ENCODE data around the gene PALM.
"Not testable (repeated sequence)": the region's sequence is repeated elsewhere in the genome, so short reads cannot be mapped to it uniquely, and the experiment has no call there.

The PALM gene

DNA sequence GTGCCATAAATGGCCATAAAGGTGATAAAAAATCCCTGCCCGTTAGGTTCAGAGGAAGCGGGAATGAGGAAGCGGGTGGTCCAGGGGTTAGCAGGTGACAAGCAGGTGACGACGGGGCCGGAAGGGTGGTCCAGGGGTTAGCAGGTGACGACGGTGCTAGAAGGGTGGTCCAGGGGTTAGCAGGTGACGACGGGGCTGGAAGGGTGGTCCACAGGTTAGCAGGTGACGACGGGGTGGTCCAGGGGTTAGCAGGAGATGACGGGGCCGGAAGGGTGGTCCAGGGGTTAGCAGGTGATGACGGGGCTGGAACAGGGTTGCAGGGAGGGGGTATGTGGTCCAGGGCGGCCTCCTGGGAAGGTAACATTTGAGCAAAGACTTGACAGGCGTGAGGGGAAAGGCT is 19.7 kb upstream of the PALM start:
- no peak for TF ChIP-seq CTCF (conservative IDR thresholded peaks at IDR 0.05; ENCODE audit: low read depth, low read length)

DNA sequence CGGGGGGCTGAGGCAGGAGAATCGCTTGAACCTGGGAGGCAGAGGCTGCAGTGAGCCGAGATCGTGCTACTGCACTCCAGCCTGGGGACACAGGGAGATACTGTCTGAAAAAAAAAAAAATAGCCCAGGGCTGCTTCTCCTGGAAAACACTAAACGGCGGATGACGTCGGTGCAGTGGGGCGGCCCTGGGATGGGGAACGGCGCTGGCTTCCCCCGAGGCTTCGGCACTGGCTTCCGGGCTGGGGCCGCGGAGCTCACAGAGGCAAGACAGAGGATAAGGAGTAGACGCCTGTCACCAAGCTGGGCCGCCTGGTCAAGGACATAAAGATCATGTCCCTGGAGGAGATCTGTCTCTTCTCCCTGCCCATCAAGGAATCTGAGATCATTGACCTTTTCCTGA is 18.5 kb upstream of the PALM start:
- no peak for DNase-seq (ENCODE audit: low read depth)
- no peak for TF ChIP-seq CTCF (conservative IDR thresholded peaks at IDR 0.05; ENCODE audit: low read depth, low read length)
- H3K4me3 ChIP-seq (ENCODE audit: low read length), result no peak overlapping the region

More for the DNA sequence above, 19.7 kb upstream of the PALM start:
- H3K4me3 ChIP-seq (ENCODE audit: low read length), result no peak overlapping the region
- no peak for DNase-seq (ENCODE audit: low read depth)

- TF ChIP-seq CTCF (conservative IDR thresholded peaks at IDR 0.05; ENCODE audit: low read depth, low read length), result no peak
- no peak for DNase-seq (ENCODE audit: low read depth)
- no peak overlapping the region for H3K4me3 ChIP-seq (ENCODE audit: low read length)
Observed at GRCh38 chr19:694481-695351, 14.0 kb upstream of the PALM start.

- TF ChIP-seq CTCF (conservative IDR thresholded peaks at IDR 0.05; ENCODE audit: low read depth, low read length), result no peak
- H3K4me3 ChIP-seq (ENCODE audit: low read length), result no peak within 1 kb of the TSS
- DNase-seq (ENCODE audit: low read depth), result no peak
Observed at GRCh38 chr19:695352-695949, 13.3 kb upstream of the PALM start, which contains the start of gene PRSS57. Gene PRSS57, minus strand, starts transcription at chr19:695452. Its CDS starts 22 bp downstream, at chr19:695430.

- H3K4me3 ChIP-seq (ENCODE audit: low read length), result not testable (repeated sequence)
Observed at GRCh38 chr19:698529-698928, 10.2 kb upstream of the PALM start.

GRCh38 chr19:699885-700284 is 8.8 kb upstream of the PALM start:
- not testable (repeated sequence) for H3K4me3 ChIP-seq (ENCODE audit: low read length); DNase-seq (ENCODE audit: low read depth)

More at GRCh38 chr19:698529-698928, 10.2 kb upstream of the PALM start:
- not testable (repeated sequence) for DNase-seq (ENCODE audit: low read depth)

- not testable (repeated sequence) for H3K4me3 ChIP-seq (ENCODE audit: low read length)
Observed at GRCh38 chr19:702847-703246, 5.9 kb upstream of the PALM start.

DNA sequence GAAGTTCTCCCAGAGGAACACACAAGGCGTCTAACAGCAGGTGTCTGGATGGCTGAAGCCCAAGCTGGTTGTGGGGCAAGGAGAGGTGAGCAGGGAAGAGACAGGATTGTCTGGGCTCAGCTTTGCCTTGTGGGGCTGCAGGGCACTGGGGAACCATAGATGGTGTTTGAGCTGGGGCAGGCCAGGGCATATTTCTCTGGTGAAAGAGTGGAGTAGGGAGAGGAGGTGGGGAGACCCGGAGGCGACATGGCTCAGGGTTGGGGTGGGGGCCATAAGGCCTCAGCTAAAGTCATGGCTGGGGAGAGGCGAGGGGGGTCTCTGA is 5.4 kb upstream of the PALM start:
- H3K4me3 ChIP-seq (ENCODE audit: low read length), result no peak overlapping the region
- TF ChIP-seq CTCF (conservative IDR thresholded peaks at IDR 0.05; ENCODE audit: low read depth, low read length), result no peak
- no peak for DNase-seq (ENCODE audit: low read depth)

More at GRCh38 chr19:702847-703246, 5.9 kb upstream of the PALM start:
- not testable (repeated sequence) for DNase-seq (ENCODE audit: low read depth)

Measured in retinal pigment epithelial cell (primary cell).